Measurements from ENCODE around the gene GPR148. TPM values are rescaled to one million over a fixed set of nuclear protein-coding genes. Genes with fewer than 3 reads are reported as not detected.

Gene GPR148
- total RNA-seq, 2 donors from 2014 or later = not detected

DNA sequence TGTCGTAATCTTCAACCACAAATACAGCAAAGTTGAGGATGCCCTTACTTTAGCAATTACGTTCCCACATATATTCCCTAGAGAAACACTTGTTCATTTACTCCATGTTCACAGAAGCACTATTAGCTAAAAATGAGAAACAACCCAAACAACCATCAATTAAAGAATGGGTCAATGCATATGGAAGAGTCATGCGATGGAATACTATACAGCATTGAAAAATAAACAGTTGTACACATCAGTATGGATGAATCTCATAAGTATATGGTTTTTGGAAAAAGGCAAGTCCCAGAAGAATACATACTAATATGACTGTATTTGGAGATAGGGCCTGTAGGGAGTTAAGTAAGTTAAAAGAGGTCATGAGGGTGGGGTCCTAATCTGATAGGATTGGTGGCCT is 6.3 kb downstream of the GPR148 start:
- H3K9me3 ChIP-seq = no peaks in the 10 kb centered on the region
- no peak overlapping the region for H3K27ac ChIP-seq
- TF ChIP-seq, protein P1, sequence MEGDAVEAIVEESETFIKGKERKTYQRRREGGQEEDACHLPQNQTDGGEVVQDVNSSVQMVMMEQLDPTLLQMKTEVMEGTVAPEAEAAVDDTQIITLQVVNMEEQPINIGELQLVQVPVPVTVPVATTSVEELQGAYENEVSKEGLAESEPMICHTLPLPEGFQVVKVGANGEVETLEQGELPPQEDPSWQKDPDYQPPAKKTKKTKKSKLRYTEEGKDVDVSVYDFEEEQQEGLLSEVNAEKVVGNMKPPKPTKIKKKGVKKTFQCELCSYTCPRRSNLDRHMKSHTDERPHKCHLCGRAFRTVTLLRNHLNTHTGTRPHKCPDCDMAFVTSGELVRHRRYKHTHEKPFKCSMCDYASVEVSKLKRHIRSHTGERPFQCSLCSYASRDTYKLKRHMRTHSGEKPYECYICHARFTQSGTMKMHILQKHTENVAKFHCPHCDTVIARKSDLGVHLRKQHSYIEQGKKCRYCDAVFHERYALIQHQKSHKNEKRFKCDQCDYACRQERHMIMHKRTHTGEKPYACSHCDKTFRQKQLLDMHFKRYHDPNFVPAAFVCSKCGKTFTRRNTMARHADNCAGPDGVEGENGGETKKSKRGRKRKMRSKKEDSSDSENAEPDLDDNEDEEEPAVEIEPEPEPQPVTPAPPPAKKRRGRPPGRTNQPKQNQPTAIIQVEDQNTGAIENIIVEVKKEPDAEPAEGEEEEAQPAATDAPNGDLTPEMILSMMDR (IDR thresholded peaks at IDR 0.05) = no peak

DNA sequence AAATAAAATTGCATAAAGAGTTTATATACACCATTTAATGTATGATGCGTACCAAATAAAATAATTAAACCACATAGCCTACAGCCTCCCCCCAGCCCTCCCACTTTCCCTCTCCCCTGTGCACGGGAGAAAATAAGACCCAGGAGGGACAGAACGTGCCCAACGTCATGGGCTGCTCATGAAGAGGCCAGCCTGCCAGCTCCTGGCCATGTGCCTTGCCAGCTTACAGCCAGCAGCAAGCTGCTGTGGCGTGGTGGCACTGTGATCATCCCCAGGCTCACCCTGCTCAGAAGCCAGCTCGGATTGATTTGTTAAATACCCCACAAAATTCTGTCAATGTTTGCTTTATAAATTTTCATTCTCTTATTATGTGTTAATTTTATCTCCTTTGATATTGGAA is 7.6 kb downstream of the GPR148 start:
- Histone ChIP-seq H3K36me3 (no peaks in the 10 kb centered on the region), H3K4me1 (ENCODE audit: control insufficient read depth in 1 of 2, low read depth in 2 of 2) (no peaks in the 10 kb centered on the region), H3K4me3 (no peak overlapping the region), H3K27ac (no peak overlapping the region), H3K27me3 (replicated peaks; ENCODE audit: insufficient read depth) (no peaks in the 10 kb centered on the region), H3K9me3 (no peaks in the 10 kb centered on the region)
- no peak for ATAC-seq (ENCODE audit: insufficient number of reproducible peaks, low FRiP score, low read depth)
- no peak for DNase-seq (ENCODE audit: low spot score)
- TF ChIP-seq, protein P1 (IDR thresholded peaks at IDR 0.05) = no peak

More for the DNA sequence above, 6.3 kb downstream of the GPR148 start:
- no peaks in the 10 kb centered on the region for H3K36me3 ChIP-seq
- no peaks in the 10 kb centered on the region for H3K27me3 ChIP-seq (replicated peaks; ENCODE audit: insufficient read depth)
- no peaks in the 10 kb centered on the region for H3K4me1 ChIP-seq (ENCODE audit: control insufficient read depth in 1 of 2, low read depth in 2 of 2)
- no peak overlapping the region for H3K4me3 ChIP-seq
- no peak for DNase-seq (ENCODE audit: low spot score)
- no peak for ATAC-seq (ENCODE audit: insufficient number of reproducible peaks, low FRiP score, low read depth)

DNA sequence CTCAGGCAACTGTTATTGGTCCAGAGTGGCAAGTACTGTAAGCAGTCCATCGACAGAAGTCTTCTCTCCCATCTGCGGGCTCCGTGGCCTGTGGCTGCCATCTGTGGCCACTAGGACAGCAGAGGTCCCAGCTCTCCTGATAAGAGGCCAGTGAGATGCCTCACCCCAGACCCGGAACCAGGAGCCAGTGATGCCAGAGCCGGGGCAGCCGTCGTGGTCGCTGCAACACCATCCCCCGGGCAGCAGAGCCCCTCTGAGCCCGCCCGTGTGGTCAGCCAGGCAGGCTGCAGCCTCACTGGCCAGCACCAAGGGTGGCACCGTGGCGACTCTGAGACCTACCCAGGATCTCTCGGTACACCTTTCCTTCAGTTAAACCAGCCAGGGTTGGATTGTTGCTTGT is 8.7 kb downstream of the GPR148 start:
- DNase-seq (ENCODE audit: low spot score) = no peak
- TF ChIP-seq, protein P1 (IDR thresholded peaks at IDR 0.05) = no peak
- H3K36me3 ChIP-seq = no peaks in the 10 kb centered on the region
- H3K27me3 ChIP-seq (replicated peaks; ENCODE audit: insufficient read depth) = no peaks in the 10 kb centered on the region
- no peaks in the 10 kb centered on the region for H3K9me3 ChIP-seq
- H3K27ac ChIP-seq = no peak overlapping the region
- H3K4me1 ChIP-seq (ENCODE audit: control insufficient read depth in 1 of 2, low read depth in 2 of 2) = no peaks in the 10 kb centered on the region
- ATAC-seq (ENCODE audit: insufficient number of reproducible peaks, low FRiP score, low read depth) = no peak
- no peak overlapping the region for H3K4me3 ChIP-seq

DNA sequence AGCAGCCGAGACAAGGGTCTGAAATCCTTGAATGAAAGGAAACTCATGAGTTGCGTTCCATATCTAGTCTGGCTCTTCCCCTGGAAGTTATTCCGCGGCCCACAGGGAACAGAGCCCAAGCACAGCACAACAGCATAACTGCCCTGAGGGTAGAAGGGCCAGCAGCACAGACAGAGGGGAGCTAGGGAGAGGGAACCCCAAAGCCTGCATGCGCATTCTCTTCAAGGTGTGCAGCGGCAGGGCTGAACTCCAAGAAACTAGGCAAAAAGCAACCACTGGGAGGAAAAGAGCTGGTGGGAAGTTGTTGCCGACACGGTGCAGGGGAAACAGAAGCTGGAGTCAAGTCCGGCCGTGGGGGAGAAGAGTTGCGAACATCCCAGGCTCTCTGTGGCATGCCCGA is 11.8 kb downstream of the GPR148 start:
- no peak overlapping the region for H3K4me3 ChIP-seq
- no peak overlapping the region for H3K27ac ChIP-seq
- TF ChIP-seq, protein P1 (IDR thresholded peaks at IDR 0.05) = no peak
- ATAC-seq (ENCODE audit: insufficient number of reproducible peaks, low FRiP score, low read depth) (no peak), DNase-seq (ENCODE audit: low spot score) (no peak)
- H3K9me3 ChIP-seq = no peaks in the 10 kb centered on the region
- H3K27me3 ChIP-seq (replicated peaks; ENCODE audit: insufficient read depth) = no peaks in the 10 kb centered on the region
- H3K36me3 ChIP-seq = no peaks in the 10 kb centered on the region
- H3K4me1 ChIP-seq (ENCODE audit: control insufficient read depth in 1 of 2, low read depth in 2 of 2) = no peaks in the 10 kb centered on the region

DNA sequence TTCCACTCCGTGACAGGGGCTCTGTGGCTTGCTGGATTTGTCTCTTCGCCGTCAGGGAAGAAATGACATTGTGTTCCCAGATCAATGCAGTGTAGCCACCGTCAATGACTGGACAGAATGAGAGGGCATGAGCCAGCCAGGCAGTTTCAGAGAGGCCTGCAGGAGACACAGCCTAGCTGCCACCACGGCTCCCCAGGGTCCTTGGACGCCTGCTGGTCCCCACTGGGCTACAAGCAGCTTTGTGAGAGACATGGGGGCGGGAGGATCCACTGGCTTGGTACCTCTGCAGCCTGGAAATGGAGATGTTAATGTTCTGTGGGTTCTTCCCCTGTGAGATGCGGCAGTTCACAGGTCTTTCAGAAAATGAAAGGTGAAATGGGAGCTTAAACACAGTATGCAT is 14.4 kb downstream of the GPR148 start:
- H3K4me1 ChIP-seq (ENCODE audit: control insufficient read depth in 1 of 2, low read depth in 2 of 2) = no peaks in the 10 kb centered on the region
- ATAC-seq (ENCODE audit: insufficient number of reproducible peaks, low FRiP score, low read depth) (no peak), DNase-seq (ENCODE audit: low spot score) (no peak)
- H3K27ac ChIP-seq = no peak overlapping the region
- no peak overlapping the region for H3K4me3 ChIP-seq
- H3K27me3 ChIP-seq (replicated peaks; ENCODE audit: insufficient read depth) = no peaks in the 10 kb centered on the region
- no peaks in the 10 kb centered on the region for H3K36me3 ChIP-seq
- TF ChIP-seq, protein P1 (IDR thresholded peaks at IDR 0.05) = no peak
- H3K9me3 ChIP-seq = no peaks in the 10 kb centered on the region
